ENCODE measurements around the gene TRIO. TPM values are rescaled to one million over a fixed set of nuclear protein-coding genes. Genes with fewer than 3 reads are reported as not detected.

TRIO gene
- total RNA-seq, 4 donors from 2014 or later = 67.4 to 103 (median 94.7) TPM

DNA sequence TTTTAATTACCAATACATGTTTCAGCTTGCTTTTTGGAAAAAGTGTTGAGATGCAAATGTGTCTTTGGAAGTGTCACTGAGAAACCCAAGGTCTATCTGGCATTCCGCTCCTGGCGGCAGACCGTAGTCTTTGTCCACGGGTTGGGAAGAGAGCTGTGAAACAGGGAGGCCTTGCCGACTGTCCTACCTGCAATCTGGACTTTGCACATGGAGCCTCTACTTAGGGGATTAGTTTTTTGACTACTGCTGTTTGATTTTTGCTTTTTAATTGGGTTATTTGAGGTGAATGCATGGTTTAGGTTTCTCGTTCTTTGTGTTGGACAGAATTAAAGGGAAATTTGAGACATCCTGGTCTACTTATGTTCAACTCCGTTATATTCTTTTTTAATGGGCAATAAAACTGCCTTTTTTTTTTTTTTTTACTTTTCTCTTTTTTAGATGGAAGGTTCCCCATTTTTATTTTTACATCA is 25.7 kb downstream of the TRIO start:
- no peak overlapping the region for H3K27ac ChIP-seq
- peaks cover 18 to 41% of the 10 kb centered on the region in 2 donors for H3K4me1 ChIP-seq
- TF ChIP-seq, protein P1, sequence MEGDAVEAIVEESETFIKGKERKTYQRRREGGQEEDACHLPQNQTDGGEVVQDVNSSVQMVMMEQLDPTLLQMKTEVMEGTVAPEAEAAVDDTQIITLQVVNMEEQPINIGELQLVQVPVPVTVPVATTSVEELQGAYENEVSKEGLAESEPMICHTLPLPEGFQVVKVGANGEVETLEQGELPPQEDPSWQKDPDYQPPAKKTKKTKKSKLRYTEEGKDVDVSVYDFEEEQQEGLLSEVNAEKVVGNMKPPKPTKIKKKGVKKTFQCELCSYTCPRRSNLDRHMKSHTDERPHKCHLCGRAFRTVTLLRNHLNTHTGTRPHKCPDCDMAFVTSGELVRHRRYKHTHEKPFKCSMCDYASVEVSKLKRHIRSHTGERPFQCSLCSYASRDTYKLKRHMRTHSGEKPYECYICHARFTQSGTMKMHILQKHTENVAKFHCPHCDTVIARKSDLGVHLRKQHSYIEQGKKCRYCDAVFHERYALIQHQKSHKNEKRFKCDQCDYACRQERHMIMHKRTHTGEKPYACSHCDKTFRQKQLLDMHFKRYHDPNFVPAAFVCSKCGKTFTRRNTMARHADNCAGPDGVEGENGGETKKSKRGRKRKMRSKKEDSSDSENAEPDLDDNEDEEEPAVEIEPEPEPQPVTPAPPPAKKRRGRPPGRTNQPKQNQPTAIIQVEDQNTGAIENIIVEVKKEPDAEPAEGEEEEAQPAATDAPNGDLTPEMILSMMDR (IDR thresholded peaks at IDR 0.05) = no peak
- no peak for TF ChIP-seq POLR2A (IDR thresholded peaks at IDR 0.05)
- H3K36me3 ChIP-seq = no peaks in the 10 kb centered on the region
- intact Hi-C loops (cut with DNase I) = no loop called here
- H3K4me3 ChIP-seq (replicated peaks in 1 of 3) = no peak overlapping the region
- H3K27me3 ChIP-seq = no peaks in the 10 kb centered on the region
- no peaks in the 10 kb centered on the region for H3K9me3 ChIP-seq
- DNase-seq = no peak
- 85 to 90% methylated on average over 7 of the region's 7 CpGs for WGBS, 2 donors

DNA sequence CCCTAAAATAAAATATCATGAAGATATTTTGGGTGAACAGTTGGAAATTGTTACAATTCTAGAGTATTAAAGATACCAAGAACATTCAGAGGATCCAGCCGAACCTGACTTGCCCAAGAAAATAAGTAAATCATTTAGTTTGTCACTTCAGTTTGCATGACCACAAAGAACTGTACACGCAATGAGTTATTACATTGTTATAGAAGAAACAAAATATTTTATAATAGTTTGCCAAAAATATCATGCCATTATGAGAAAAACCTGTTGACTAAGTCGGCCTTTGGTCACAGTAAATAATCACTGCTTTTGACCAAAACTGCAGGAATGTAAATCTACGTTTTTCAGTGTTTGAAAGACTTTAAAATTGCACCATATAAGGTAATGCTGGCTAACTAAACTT is 27.9 kb downstream of the TRIO start:
- Histone ChIP-seq H3K27ac (no peak overlapping the region), H3K9me3 (no peaks in the 10 kb centered on the region), H3K27me3 (no peaks in the 10 kb centered on the region), H3K36me3 (no peaks in the 10 kb centered on the region), H3K4me3 (replicated peaks in 1 of 3) (no peak overlapping the region), H3K4me1 (peaks cover 18 to 48% of the 10 kb centered on the region in 2 donors)
- 91 to 92% methylated on average over 4 of the region's 4 CpGs for WGBS, 2 donors
- TF ChIP-seq POLR2A (IDR thresholded peaks at IDR 0.05) = no peak
- TF ChIP-seq, protein P1 (IDR thresholded peaks at IDR 0.05) = no peak
- intact Hi-C loops (cut with DNase I) = no loop called here
- no peak for DNase-seq

DNA sequence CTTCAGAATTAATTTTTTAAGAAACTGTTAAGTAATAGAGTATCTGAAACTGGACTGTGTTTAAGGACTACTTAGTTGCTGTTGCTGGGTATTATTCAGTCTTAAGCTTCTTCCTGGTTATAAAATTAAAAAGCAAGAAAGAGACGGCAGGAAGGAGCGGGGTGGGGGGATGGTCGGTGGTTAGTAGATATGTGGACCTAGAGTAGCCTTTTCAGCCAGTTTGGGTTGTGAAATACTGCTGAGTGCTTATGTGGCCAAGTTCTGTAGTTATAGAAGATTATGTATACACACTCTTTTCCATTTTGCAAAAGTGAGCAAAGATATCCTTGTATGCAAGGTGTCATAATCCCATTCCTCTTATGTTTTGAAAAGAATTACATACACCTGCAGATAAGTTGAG is 28.5 kb downstream of the TRIO start:
- 66 to 79% methylated on average over 3 of the region's 3 CpGs for WGBS, 2 donors
- H3K27ac ChIP-seq = no peak overlapping the region
- intact Hi-C loops (cut with DNase I) = no loop called here

DNA sequence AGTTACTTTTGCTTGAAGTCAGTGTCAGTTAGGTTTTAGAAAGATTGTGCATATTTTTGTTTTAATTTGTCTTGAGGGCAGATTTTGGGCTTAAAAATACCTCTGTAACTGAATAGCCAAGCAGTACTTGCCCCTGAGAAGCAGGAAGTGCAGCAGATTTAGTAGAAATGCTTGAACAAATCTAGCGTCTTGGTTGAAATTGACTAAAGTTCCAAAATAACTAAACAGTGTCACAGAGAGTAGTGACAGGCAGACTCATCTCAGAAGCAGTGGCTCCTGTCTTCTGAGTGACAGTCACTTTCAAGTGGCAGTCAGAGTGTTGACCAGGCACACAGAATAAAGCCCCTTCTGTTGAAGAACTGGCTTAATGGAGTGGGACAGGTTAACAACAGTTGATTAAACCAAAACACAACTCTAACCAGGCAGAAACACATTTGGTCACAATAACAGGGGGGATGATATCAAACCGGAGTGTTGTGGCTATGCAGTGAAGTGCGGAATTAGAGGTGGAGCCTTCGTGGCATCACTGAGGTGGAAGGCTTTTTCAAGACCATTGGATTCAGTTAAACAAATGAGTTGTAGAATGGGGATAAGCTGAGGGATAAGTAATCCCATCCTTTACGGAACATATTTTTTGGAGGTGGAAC is 29.1 kb downstream of the TRIO start:
- Histone ChIP-seq H3K4me3 (replicated peaks in 1 of 3) (no peak overlapping the region), H3K36me3 (no peaks in the 10 kb centered on the region), H3K9me3 (no peaks in the 10 kb centered on the region), H3K27me3 (no peaks in the 10 kb centered on the region), H3K4me1 (peaks cover 16 to 38% of the 10 kb centered on the region in 2 donors), H3K27ac (no peak overlapping the region)
- TF ChIP-seq, protein P1 (IDR thresholded peaks at IDR 0.05) = no peak
- TF ChIP-seq POLR2A (IDR thresholded peaks at IDR 0.05) = no peak
- intact Hi-C loops (cut with DNase I) = no loop called here
- no peak for DNase-seq
- 82 to 94% methylated on average over 5 of the region's 5 CpGs for WGBS, 2 donors

More for the DNA sequence above, 28.5 kb downstream of the TRIO start:
- Histone ChIP-seq H3K36me3 (no peaks in the 10 kb centered on the region), H3K9me3 (no peaks in the 10 kb centered on the region), H3K4me1 (peaks cover 18 to 45% of the 10 kb centered on the region in 2 donors), H3K4me3 (replicated peaks in 1 of 3) (no peak overlapping the region), H3K27me3 (no peaks in the 10 kb centered on the region)
- DNase-seq = no peak
- TF ChIP-seq, protein P1 (IDR thresholded peaks at IDR 0.05) = no peak
- no peak for TF ChIP-seq POLR2A (IDR thresholded peaks at IDR 0.05)

DNA sequence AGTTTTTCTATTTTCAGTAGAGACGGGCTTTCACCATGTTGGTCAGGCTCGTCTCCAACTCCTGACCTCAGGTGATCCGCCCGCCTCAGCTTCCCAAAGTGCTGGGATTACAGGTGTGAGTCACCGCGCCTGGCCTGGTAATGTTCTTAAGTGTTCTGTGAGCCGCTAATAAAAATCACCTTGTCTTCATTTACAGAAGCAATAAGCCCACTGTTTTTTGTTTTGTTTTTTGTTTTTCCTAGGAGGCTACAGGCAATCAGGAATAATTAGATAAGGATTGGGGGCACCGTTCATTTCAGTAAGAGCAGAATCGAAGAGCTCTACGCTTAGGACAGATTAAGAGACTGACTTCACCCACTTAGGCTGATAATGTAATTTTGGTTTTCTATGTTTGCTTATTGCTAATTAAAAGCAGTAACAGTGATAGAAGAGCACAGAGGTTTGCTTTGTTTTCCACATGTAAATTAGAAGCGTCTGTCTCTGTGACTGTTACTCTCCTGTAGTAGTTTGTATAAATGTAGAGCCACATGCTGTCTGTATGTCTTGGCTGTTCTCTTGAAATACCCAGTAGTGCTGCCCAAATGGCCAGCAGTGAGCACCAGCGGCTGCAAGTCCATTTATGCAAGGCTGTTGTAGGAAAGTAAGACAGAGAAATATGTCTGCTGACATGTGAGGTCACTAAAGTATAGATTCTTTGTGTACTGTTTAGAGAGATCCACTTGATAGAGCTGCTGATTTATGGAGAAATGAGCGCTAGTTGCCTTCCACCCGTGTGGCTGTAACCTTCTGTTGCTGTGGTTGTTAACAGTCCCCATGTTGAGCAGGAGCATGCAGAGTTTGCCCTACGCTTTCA is 30.5 kb downstream of the TRIO start:
- Histone ChIP-seq H3K4me1 (peaks cover 3 to 26% of the 10 kb centered on the region in 2 donors), H3K4me3 (replicated peaks in 1 of 3) (no peak overlapping the region), H3K9me3 (no peaks in the 10 kb centered on the region), H3K36me3 (no peaks in the 10 kb centered on the region), H3K27me3 (no peaks in the 10 kb centered on the region), H3K27ac (no peak overlapping the region)
- no peak for TF ChIP-seq POLR2A (IDR thresholded peaks at IDR 0.05)
- TF ChIP-seq, protein P1 (IDR thresholded peaks at IDR 0.05) = no peak
- 90 to 91% methylated on average over 15 of the region's 15 CpGs for WGBS, 2 donors
- intact Hi-C loops (cut with DNase I) = no loop called here
- no peak for DNase-seq
